ENCODE measurements around the gene RFX1. TPM values are rescaled to one million over a fixed set of nuclear protein-coding genes. Genes with fewer than 3 reads are reported as not detected.

The RFX1 gene
- total RNA-seq, 2 experiments from 2014 or later, result 4.4 to 17.4 TPM

DNA sequence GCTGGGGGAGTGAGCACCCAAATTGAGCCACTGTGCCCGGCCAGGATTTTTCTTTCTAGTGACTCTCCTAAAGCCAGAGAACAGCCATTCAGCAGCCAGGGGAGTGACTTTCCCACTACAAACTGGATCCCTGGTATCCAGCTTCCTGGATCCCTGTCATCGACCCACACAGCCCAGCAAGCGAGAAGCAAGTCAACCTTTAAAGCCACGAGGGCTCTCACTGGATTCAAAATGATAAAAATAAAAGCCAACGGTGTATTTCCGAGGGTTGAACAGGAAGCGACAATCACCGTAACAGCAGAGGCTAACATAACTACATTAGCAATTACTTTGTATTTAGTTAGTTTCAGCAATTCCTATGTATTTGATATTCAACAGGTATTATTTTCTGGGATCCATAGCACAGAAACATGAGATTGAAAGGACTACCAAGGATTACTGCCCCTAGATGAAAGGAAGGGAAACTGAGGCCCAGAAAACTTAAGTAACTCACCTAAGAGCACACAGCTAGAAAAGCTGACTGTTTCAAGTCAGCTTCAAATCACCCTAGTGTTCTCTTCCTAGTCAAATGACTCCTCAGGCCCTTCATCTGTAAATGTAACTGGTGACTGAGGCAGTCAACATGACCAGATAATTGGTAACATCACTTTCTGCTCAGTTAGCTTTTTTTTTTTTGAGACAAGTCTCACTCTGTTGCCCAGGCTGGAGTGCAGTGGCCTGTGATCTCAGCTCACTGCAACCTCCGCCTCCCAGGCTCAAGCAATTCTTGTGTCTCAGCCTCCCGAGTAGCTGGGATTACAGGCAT, 2.7 kb downstream of the RFX1 start:
- peak overlapping the region; percentile 72 for H3K4me2 ChIP-seq (ENCODE audit: low read length)
- H3K79me2 ChIP-seq (ENCODE audit: insufficient read depth, low read depth, low read length), result peaks cover 60% of the 10 kb centered on the region
- BruUV-seq (replicated peaks), result no TSS peak
- peaks cover 52% of the 10 kb centered on the region for H3K4me1 ChIP-seq (ENCODE audit: insufficient read depth, low read length, poor library complexity, severe bottlenecking)
- POLR2A ChIA-PET, result interaction anchor here (0.6 to 5.6 kb wide), 5 partner anchors 11 to 126 kb away, joined by 3 to 39 read pairs (median 6); no protein-coding TSS in a partner anchor
- no peaks in the 10 kb centered on the region for H3K9me2 ChIP-seq (ENCODE audit: insufficient read depth, low read length)
- intact Hi-C loops (cut with micrococcal nuclease; ENCODE audit: unreplicated experiment), result no loop called here
- peak overlapping the region; percentile 87 for H3K27ac ChIP-seq (ENCODE audit: low read depth, low read length, poor library complexity, severe bottlenecking)
- peaks cover 23% of the 10 kb centered on the region for H3K36me3 ChIP-seq (ENCODE audit: insufficient read depth, low read length)
- peak overlapping the region; percentile 38; the same call in 1 of the 2 replicates for H2AFZ ChIP-seq (ENCODE audit: low read length)
- peaks cover 9% of the 10 kb centered on the region for H3K9me3 ChIP-seq (ENCODE audit: low read length)
- no peak for TF ChIP-seq CTCF (conservative IDR thresholded peaks at IDR 0.05; ENCODE audit: low read length)
- no peak for TF ChIP-seq EZH2phosphoT487 (IDR thresholded peaks at IDR 0.05; ENCODE audit: borderline replicate concordance, low read depth, low read length)
- H4K20me1 ChIP-seq (ENCODE audit: insufficient read depth, low read length), result no peaks in the 10 kb centered on the region
- CTCF ChIA-PET (ENCODE audit: unreplicated experiment), result interaction anchor here (0.6 to 1.5 kb wide), 3 partner anchors 15 to 822 kb away, joined by 3 to 4 read pairs (median 3); no protein-coding TSS in a partner anchor
- peak overlapping the region; percentile 38 for H3K4me3 ChIP-seq (ENCODE audit: low read depth, low read length, poor library complexity, severe bottlenecking)
- peak; percentile 48 for DNase-seq (ENCODE audit: low spot score)

DNA sequence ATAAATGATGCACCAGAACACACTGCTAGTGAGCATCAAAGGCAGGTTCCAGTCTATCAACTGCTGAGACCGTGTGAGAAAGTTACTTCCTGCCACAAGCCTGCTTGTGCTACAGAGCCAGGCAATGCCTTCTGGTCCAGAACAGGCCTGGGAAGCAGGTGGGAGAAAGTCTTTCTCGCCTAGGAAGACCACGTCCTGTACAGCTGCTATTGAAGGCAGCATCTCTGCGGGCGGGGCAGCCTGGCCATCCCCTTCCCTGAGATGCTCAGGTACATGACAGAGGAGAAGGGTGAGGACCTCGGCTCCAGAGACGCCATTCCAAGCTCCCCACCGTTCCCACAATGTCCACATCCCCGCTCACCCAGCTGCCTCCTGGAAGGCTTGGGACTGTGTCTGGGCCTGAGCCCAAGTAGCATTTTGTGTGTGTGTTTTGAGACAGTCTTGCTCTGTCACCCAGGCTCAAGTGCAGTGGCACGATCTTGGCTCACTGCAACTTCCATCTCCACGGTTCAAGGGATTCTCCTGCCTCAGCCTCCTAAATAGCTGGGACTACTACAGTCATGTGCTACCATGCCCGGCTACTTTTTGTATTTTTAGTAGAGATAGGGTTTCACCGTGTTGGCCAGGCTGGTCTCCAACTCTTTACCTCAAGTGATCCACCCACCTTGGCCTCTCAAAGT, 3.4 kb downstream of the RFX1 start:
- H3K4me2 ChIP-seq (ENCODE audit: low read length), result peak overlapping the region; percentile 72
- peaks cover 60% of the 10 kb centered on the region for H3K79me2 ChIP-seq (ENCODE audit: insufficient read depth, low read depth, low read length)

More for the DNA sequence above, 3.4 kb downstream of the RFX1 start:
- CTCF ChIA-PET (ENCODE audit: unreplicated experiment), result interaction anchor here (1.5 kb wide), 1 partner anchor 16 kb away, joined by 3 read pairs; no protein-coding TSS in a partner anchor
- H3K9me2 ChIP-seq (ENCODE audit: insufficient read depth, low read length), result no peaks in the 10 kb centered on the region
- DNase-seq (ENCODE audit: low spot score), result peak; percentile 79
- peak overlapping the region; percentile 38 for H3K4me3 ChIP-seq (ENCODE audit: low read depth, low read length, poor library complexity, severe bottlenecking)
- H3K4me1 ChIP-seq (ENCODE audit: insufficient read depth, low read length, poor library complexity, severe bottlenecking), result peaks cover 52% of the 10 kb centered on the region
- POLR2A ChIA-PET, result interaction anchor here (0.7 to 5.6 kb wide), 3 partner anchors 18 to 627 kb away, joined by 3 to 39 read pairs (median 6); partner anchors contain the start of gene DCAF15
- no TSS peak for BruUV-seq (replicated peaks)
- no peaks in the 10 kb centered on the region for H4K20me1 ChIP-seq (ENCODE audit: insufficient read depth, low read length)
- TF ChIP-seq CTCF (conservative IDR thresholded peaks at IDR 0.05; ENCODE audit: low read length), result no peak
- TF ChIP-seq EZH2phosphoT487 (IDR thresholded peaks at IDR 0.05; ENCODE audit: borderline replicate concordance, low read depth, low read length), result no peak
- peaks cover 25% of the 10 kb centered on the region for H3K36me3 ChIP-seq (ENCODE audit: insufficient read depth, low read length)
- intact Hi-C loops (cut with micrococcal nuclease; ENCODE audit: unreplicated experiment), result no loop called here
- H2AFZ ChIP-seq (ENCODE audit: low read length), result peak overlapping the region; percentile 38; the same call in 1 of the 2 replicates
- H3K9me3 ChIP-seq (ENCODE audit: low read length), result peaks cover 9% of the 10 kb centered on the region
- H3K27ac ChIP-seq (ENCODE audit: low read depth, low read length, poor library complexity, severe bottlenecking), result peak overlapping the region; percentile 87

Measured in OCI-LY7 (cell line).